Measurements from ENCODE around the gene PCSK5. TPM values are rescaled to one million over a fixed set of nuclear protein-coding genes. Genes with fewer than 3 reads are reported as not detected.
A peak's percentile ranks its signal among the peaks of the same experiment; 100 is the strongest.

The PCSK5 gene
- total RNA-seq, 1 donor from 2014 or later: 30.7 TPM

- peaks cover 4% of the 10 kb centered on the region for H3K27me3 Mint-ChIP-seq
- DNase-seq (ENCODE audit: extremely low spot score, unreplicated experiment): no peak
- H3K4me1 Mint-ChIP-seq (ENCODE audit: unreplicated experiment): peaks cover 12% of the 10 kb centered on the region
- H3K9me3 Mint-ChIP-seq: peaks cover 6% of the 10 kb centered on the region
- no peak overlapping the region for H3K27ac Mint-ChIP-seq
- no peak for TF ChIP-seq CTCF (conservative IDR thresholded peaks at IDR 0.05)
- peaks cover 11% of the 10 kb centered on the region for H3K36me3 Mint-ChIP-seq
- H3K4me3 Mint-ChIP-seq: no peak overlapping the region
Measured at GRCh38 chr9:76200745-76201144, 310.3 kb downstream of the PCSK5 start.

GRCh38 chr9:76203373-76203772, 312.9 kb downstream of the PCSK5 start:
- Mint-ChIP-seq H3K27me3 (peaks cover 4% of the 10 kb centered on the region), H3K36me3 (peaks cover 6% of the 10 kb centered on the region), H3K27ac (no peak overlapping the region), H3K4me1 (ENCODE audit: unreplicated experiment) (peaks cover 12% of the 10 kb centered on the region), H3K9me3 (peaks cover 6% of the 10 kb centered on the region), H3K4me3 (no peak overlapping the region)
- no peak for DNase-seq (ENCODE audit: extremely low spot score, unreplicated experiment)
- TF ChIP-seq CTCF (conservative IDR thresholded peaks at IDR 0.05): no peak

- no peak overlapping the region for H3K4me3 Mint-ChIP-seq
- DNase-seq (ENCODE audit: extremely low spot score, unreplicated experiment): no peak
- H3K36me3 Mint-ChIP-seq: peaks cover 5% of the 10 kb centered on the region
- no peak for TF ChIP-seq CTCF (conservative IDR thresholded peaks at IDR 0.05)
- peaks cover 9% of the 10 kb centered on the region for H3K4me1 Mint-ChIP-seq (ENCODE audit: unreplicated experiment)
- H3K27me3 Mint-ChIP-seq: peaks cover 8% of the 10 kb centered on the region
- H3K9me3 Mint-ChIP-seq: peaks cover 6% of the 10 kb centered on the region
- H3K27ac Mint-ChIP-seq: no peak overlapping the region
Measured at GRCh38 chr9:76206821-76207220, 316.3 kb downstream of the PCSK5 start.

GRCh38 chr9:76213751-76214150, 323.3 kb downstream of the PCSK5 start:
- H3K4me1 Mint-ChIP-seq (ENCODE audit: unreplicated experiment): peaks cover 34% of the 10 kb centered on the region
- H3K27me3 Mint-ChIP-seq: peaks cover 4% of the 10 kb centered on the region

GRCh38 chr9:76215066-76215465, 324.6 kb downstream of the PCSK5 start:
- Mint-ChIP-seq H3K9me3 (peaks cover 12% of the 10 kb centered on the region), H3K4me1 (ENCODE audit: unreplicated experiment) (peaks cover 36% of the 10 kb centered on the region), H3K27me3 (peaks cover 4% of the 10 kb centered on the region), H3K4me3 (peak overlapping the region; percentile 3), H3K36me3 (peaks cover 9% of the 10 kb centered on the region), H3K27ac (peak overlapping the region; percentile 6)
- TF ChIP-seq CTCF (conservative IDR thresholded peaks at IDR 0.05): no peak
- no peak for DNase-seq (ENCODE audit: extremely low spot score, unreplicated experiment)

More at GRCh38 chr9:76213751-76214150, 323.3 kb downstream of the PCSK5 start:
- Mint-ChIP-seq H3K27ac (peak overlapping the region; percentile 4), H3K9me3 (peaks cover 12% of the 10 kb centered on the region), H3K36me3 (peaks cover 9% of the 10 kb centered on the region), H3K4me3 (no peak overlapping the region)
- TF ChIP-seq CTCF (conservative IDR thresholded peaks at IDR 0.05): no peak
- DNase-seq (ENCODE audit: extremely low spot score, unreplicated experiment): no peak

GRCh38 chr9:76216161-76216649, 325.7 kb downstream of the PCSK5 start:
- H3K4me3 Mint-ChIP-seq: no peak overlapping the region

More at GRCh38 chr9:76216161-76216649, 325.7 kb downstream of the PCSK5 start:
- peaks cover 6% of the 10 kb centered on the region for H3K9me3 Mint-ChIP-seq
- no peak for DNase-seq (ENCODE audit: extremely low spot score, unreplicated experiment)
- no peaks in the 10 kb centered on the region for H3K27me3 Mint-ChIP-seq
- no peak for TF ChIP-seq CTCF (conservative IDR thresholded peaks at IDR 0.05)
- peaks cover 4% of the 10 kb centered on the region for H3K36me3 Mint-ChIP-seq
- H3K27ac Mint-ChIP-seq: peak overlapping the region; percentile 22
- peaks cover 36% of the 10 kb centered on the region for H3K4me1 Mint-ChIP-seq (ENCODE audit: unreplicated experiment)
